ENCODE results near the gene PAQR7. TPM values are rescaled to one million over a fixed set of nuclear protein-coding genes. Genes with fewer than 3 reads are reported as not detected.

The PAQR7 gene
- total RNA-seq, 1 donor from 2014 or later = 18.7 TPM

- peaks cover 55% of the 10 kb centered on the region for H3K4me1 Mint-ChIP-seq (ENCODE audit: unreplicated experiment)
- H3K36me3 Mint-ChIP-seq (ENCODE audit: low read depth, unreplicated experiment) = peaks cover 21% of the 10 kb centered on the region
- DNase-seq (ENCODE audit: low spot score) = no peak
- H3K27me3 Mint-ChIP-seq (ENCODE audit: unreplicated experiment) = no peaks in the 10 kb centered on the region
- no peak overlapping the region for H3K27ac Mint-ChIP-seq (ENCODE audit: unreplicated experiment)
- H3K4me3 Mint-ChIP-seq (ENCODE audit: unreplicated experiment) = no peak overlapping the region
- H3K9me3 Mint-ChIP-seq (ENCODE audit: unreplicated experiment) = no peaks in the 10 kb centered on the region
- no peak for TF ChIP-seq CTCF (IDR thresholded peaks at IDR 0.05; ENCODE audit: unreplicated experiment)
Observed at GRCh38 chr1:25828491-25828890, 47.0 kb downstream of the PAQR7 start.

GRCh38 chr1:25826571-25826970 is 48.9 kb downstream of the PAQR7 start:
- no peak overlapping the region for H3K4me3 Mint-ChIP-seq (ENCODE audit: unreplicated experiment)
- peaks cover 52% of the 10 kb centered on the region for H3K4me1 Mint-ChIP-seq (ENCODE audit: unreplicated experiment)
- no peak for DNase-seq (ENCODE audit: low spot score)
- H3K27ac Mint-ChIP-seq (ENCODE audit: unreplicated experiment) = no peak overlapping the region
- H3K27me3 Mint-ChIP-seq (ENCODE audit: unreplicated experiment) = no peaks in the 10 kb centered on the region
- TF ChIP-seq CTCF (IDR thresholded peaks at IDR 0.05; ENCODE audit: unreplicated experiment) = no peak
- no peaks in the 10 kb centered on the region for H3K9me3 Mint-ChIP-seq (ENCODE audit: unreplicated experiment)
- peaks cover 29% of the 10 kb centered on the region for H3K36me3 Mint-ChIP-seq (ENCODE audit: low read depth, unreplicated experiment)

GRCh38 chr1:25825605-25826004 is 49.9 kb downstream of the PAQR7 start:
- H3K27me3 Mint-ChIP-seq (ENCODE audit: unreplicated experiment) = peaks cover 4% of the 10 kb centered on the region
- no peak for DNase-seq (ENCODE audit: low spot score)
- no peak overlapping the region for H3K27ac Mint-ChIP-seq (ENCODE audit: unreplicated experiment)
- no peak for TF ChIP-seq CTCF (IDR thresholded peaks at IDR 0.05; ENCODE audit: unreplicated experiment)
- H3K4me3 Mint-ChIP-seq (ENCODE audit: unreplicated experiment) = no peak overlapping the region
- H3K36me3 Mint-ChIP-seq (ENCODE audit: low read depth, unreplicated experiment) = peaks cover 30% of the 10 kb centered on the region
- no peaks in the 10 kb centered on the region for H3K9me3 Mint-ChIP-seq (ENCODE audit: unreplicated experiment)
- H3K4me1 Mint-ChIP-seq (ENCODE audit: unreplicated experiment) = peaks cover 51% of the 10 kb centered on the region

- no peak for TF ChIP-seq CTCF (IDR thresholded peaks at IDR 0.05; ENCODE audit: unreplicated experiment)
- Mint-ChIP-seq H3K4me3 (ENCODE audit: unreplicated experiment) (peak overlapping the region; percentile 95), H3K4me1 (ENCODE audit: unreplicated experiment) (peaks cover 55% of the 10 kb centered on the region), H3K27ac (ENCODE audit: unreplicated experiment) (peak overlapping the region; percentile 81), H3K27me3 (ENCODE audit: unreplicated experiment) (peaks cover 21% of the 10 kb centered on the region), H3K36me3 (ENCODE audit: low read depth, unreplicated experiment) (peaks cover 28% of the 10 kb centered on the region), H3K9me3 (ENCODE audit: unreplicated experiment) (no peaks in the 10 kb centered on the region)
- DNase-seq (ENCODE audit: low spot score) = no peak
Observed at GRCh38 chr1:25821630-25822091, 53.8 kb downstream of the PAQR7 start.

- Mint-ChIP-seq H3K9me3 (ENCODE audit: unreplicated experiment) (no peaks in the 10 kb centered on the region), H3K27ac (ENCODE audit: unreplicated experiment) (peak overlapping the region; percentile 85), H3K4me3 (ENCODE audit: unreplicated experiment) (peak overlapping the region; percentile 95), H3K36me3 (ENCODE audit: low read depth, unreplicated experiment) (peaks cover 24% of the 10 kb centered on the region), H3K4me1 (ENCODE audit: unreplicated experiment) (peaks cover 55% of the 10 kb centered on the region), H3K27me3 (ENCODE audit: unreplicated experiment) (peaks cover 24% of the 10 kb centered on the region)
- DNase-seq (ENCODE audit: low spot score) = no peak
- TF ChIP-seq CTCF (IDR thresholded peaks at IDR 0.05; ENCODE audit: unreplicated experiment) = no peak
Observed at GRCh38 chr1:25821112-25821476, 54.4 kb downstream of the PAQR7 start.
